RWPE2 (cell line): ENCODE measurements around the gene HDAC4.

ENCODE experiments used
- ATAC-seq: fragments of 200-7000 bp; cut with Tn5 transposase; 3 replicates; pipeline ENCODE4 v1.9.1; 2021; ENCODE audit warnings: low read depth
- DNase-seq: peaks from one replicate; pipeline ENCODE4 v3.0.0-alpha.2; 2020; ENCODE audit warnings: low spot score
- H3K27ac ChIP-seq: fragments of 450-650 bp; 2 replicates; pipeline ENCODE4 v1.5.1; 2017; ENCODE audit warnings: mild to moderate bottlenecking; ENCODE audit not compliant: poor library complexity, severe bottlenecking
- H3K27me3 ChIP-seq: fragments of 250-450 bp; sonication (Bioruptor Pico); 2 replicates; pipeline ENCODE4 v1.5.1; 2021; ENCODE audit warnings: mild to moderate bottlenecking, moderate library complexity; ENCODE audit not compliant: insufficient read depth, poor library complexity, severe bottlenecking
- H3K36me3 ChIP-seq: fragments of 250-450 bp; sonication (Bioruptor Pico); 2 replicates; pipeline ENCODE4 v1.5.1; 2020; ENCODE audit warnings: low read depth, mild to moderate bottlenecking, moderate library complexity
- H3K4me1 ChIP-seq: fragments of 250-450 bp; sonication (Bioruptor Pico); 2 replicates; pipeline ENCODE4 v1.5.1; 2021; ENCODE audit warnings: mild to moderate bottlenecking, moderate library complexity; ENCODE audit not compliant: insufficient read depth, poor library complexity, severe bottlenecking
- H3K4me3 ChIP-seq: fragments of 250-450 bp; sonication (Bioruptor Pico); 2 replicates; pipeline ENCODE4 v1.5.1; 2021; ENCODE audit warnings: mild to moderate bottlenecking, moderate library complexity; ENCODE audit not compliant: severe bottlenecking
- H3K9me3 ChIP-seq: fragments of 250-450 bp; sonication (Bioruptor Pico); 2 replicates; pipeline ENCODE4 v1.5.1; 2021; ENCODE audit warnings: mild to moderate bottlenecking, moderate library complexity; ENCODE audit not compliant: severe bottlenecking
- TF ChIP-seq, protein P1 (sequence below): fragments of 450-650 bp; IDR thresholded peaks from one replicate; pipeline ENCODE4 v1.5.1; 2017; ENCODE audit warnings: mild to moderate bottlenecking, moderate library complexity; ENCODE audit not compliant: poor library complexity, severe bottlenecking

The HDAC4 gene

DNA sequence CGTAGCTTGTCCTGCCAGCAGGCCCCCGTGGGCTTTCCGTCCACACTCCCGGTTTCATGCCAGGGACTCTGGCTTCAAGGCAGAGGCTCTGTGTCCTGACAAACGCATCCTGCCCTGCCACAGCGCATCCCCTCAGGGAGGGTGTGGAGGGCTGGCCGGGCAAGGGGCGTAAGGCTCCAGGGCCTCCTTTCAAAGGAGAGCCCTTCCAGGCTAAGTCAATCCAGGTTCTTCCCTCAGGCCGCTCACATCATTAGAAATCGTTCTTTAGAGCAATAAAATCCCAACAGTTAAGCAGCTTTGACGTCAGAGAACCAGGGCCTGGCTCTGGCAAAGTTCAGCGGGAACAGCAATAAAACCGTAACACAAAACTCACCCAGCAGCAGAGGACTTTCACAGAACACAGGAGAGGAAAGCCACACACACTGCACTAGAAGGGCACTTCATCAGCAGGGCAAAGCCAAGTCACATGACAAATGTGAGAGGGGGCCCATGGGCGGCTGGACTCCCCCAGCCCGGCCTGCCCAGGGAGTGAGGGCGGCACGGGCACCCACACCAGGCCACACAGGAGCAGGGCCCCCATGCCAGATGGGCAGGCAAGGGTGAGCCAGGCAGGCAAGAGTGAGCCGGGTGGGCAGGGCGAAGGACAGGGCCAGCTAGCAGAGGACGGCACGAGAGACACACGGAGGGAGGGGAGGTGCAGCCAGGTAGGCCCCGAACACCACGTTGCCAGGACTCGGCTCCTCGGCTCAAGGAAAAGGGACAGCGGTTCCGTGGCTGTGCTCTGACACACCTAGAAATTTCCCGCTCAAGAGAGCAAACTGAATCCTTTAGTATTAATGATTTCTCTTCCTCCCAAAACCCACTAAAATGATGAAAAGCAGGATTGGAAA, 52.0 kb downstream of the HDAC4 start:
- Histone ChIP-seq H3K4me1 (no peaks in the 10 kb centered on the region), H3K27me3 (no peaks in the 10 kb centered on the region), H3K4me3 (no peak overlapping the region), H3K36me3 (peaks cover 4% of the 10 kb centered on the region; the same call in 1 of the 2 replicates), H3K9me3 (no peaks in the 10 kb centered on the region), H3K27ac (peak overlapping the region; percentile 18)
- no peak for ATAC-seq
- TF ChIP-seq, protein P1, sequence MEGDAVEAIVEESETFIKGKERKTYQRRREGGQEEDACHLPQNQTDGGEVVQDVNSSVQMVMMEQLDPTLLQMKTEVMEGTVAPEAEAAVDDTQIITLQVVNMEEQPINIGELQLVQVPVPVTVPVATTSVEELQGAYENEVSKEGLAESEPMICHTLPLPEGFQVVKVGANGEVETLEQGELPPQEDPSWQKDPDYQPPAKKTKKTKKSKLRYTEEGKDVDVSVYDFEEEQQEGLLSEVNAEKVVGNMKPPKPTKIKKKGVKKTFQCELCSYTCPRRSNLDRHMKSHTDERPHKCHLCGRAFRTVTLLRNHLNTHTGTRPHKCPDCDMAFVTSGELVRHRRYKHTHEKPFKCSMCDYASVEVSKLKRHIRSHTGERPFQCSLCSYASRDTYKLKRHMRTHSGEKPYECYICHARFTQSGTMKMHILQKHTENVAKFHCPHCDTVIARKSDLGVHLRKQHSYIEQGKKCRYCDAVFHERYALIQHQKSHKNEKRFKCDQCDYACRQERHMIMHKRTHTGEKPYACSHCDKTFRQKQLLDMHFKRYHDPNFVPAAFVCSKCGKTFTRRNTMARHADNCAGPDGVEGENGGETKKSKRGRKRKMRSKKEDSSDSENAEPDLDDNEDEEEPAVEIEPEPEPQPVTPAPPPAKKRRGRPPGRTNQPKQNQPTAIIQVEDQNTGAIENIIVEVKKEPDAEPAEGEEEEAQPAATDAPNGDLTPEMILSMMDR, result no peak
- DNase-seq, result no peak

DNA sequence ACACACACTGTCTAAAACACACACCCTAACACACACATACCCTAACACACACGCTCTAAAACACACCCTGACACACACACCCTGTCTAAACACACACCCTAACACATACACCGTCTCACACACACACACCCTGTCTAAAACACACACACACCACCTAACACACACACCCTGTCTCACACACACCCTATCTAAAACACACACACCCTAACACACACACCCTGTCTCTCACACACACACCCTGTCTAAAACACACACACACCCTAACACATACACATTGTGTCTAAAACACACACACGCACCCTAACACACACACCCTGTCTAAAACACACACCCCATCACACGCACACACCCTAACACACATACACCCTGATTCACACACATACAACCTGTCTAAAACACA, 54.1 kb downstream of the HDAC4 start:
- H3K4me1 ChIP-seq, result no peaks in the 10 kb centered on the region
- peaks cover 4% of the 10 kb centered on the region; the same call in 1 of the 2 replicates for H3K36me3 ChIP-seq
- no peak for DNase-seq
- ATAC-seq, result no peak
- H3K27me3 ChIP-seq, result no peaks in the 10 kb centered on the region
- TF ChIP-seq, protein P1, result no peak
- H3K4me3 ChIP-seq, result no peak overlapping the region
- H3K9me3 ChIP-seq, result no peaks in the 10 kb centered on the region
- H3K27ac ChIP-seq, result no peak overlapping the region

DNA sequence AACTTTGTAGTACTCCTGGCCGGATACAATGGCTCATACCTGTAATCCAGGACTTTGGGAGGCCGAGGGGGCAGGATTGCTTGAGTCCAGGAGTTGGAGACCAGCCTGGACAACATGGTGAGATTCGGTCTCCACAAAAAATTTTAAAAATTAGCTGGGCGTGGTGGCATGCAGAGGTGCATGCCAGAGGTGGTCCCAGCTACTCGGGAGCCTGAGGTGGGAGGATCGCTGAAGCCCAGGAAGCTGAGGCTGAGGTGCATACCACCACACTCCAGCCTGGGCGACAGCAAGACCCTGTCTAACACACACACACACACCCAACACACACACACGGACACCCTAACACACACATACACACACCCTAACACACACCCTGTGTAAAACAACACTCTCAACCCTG, 55.6 kb downstream of the HDAC4 start:
- H3K9me3 ChIP-seq, result no peaks in the 10 kb centered on the region
- ATAC-seq (no peak), DNase-seq (no peak)
- H3K27me3 ChIP-seq, result no peaks in the 10 kb centered on the region
- H3K27ac ChIP-seq, result no peak overlapping the region
- H3K4me1 ChIP-seq, result no peaks in the 10 kb centered on the region
- no peaks in the 10 kb centered on the region for H3K36me3 ChIP-seq
- no peak overlapping the region for H3K4me3 ChIP-seq
- TF ChIP-seq, protein P1, result no peak

GRCh38 chr2:239344857-239345216, 56.0 kb downstream of the HDAC4 start:
- ATAC-seq, result no peak
- H3K4me1 ChIP-seq, result no peaks in the 10 kb centered on the region
- H3K27ac ChIP-seq, result no peak overlapping the region
- no peak overlapping the region for H3K4me3 ChIP-seq
- DNase-seq, result no peak
- H3K9me3 ChIP-seq, result no peaks in the 10 kb centered on the region
- no peaks in the 10 kb centered on the region for H3K36me3 ChIP-seq
- TF ChIP-seq, protein P1, result no peak
- no peaks in the 10 kb centered on the region for H3K27me3 ChIP-seq
